ENCODE data around the gene ATF7. TPM values are rescaled to one million over a fixed set of nuclear protein-coding genes. Genes with fewer than 3 reads are reported as not detected.

The ATF7 gene
- total and polyA plus RNA-seq, 2 donors (not counting 1 experiment from before 2014, with no cell fraction given): 15.7 to 42.2 TPM

DNA sequence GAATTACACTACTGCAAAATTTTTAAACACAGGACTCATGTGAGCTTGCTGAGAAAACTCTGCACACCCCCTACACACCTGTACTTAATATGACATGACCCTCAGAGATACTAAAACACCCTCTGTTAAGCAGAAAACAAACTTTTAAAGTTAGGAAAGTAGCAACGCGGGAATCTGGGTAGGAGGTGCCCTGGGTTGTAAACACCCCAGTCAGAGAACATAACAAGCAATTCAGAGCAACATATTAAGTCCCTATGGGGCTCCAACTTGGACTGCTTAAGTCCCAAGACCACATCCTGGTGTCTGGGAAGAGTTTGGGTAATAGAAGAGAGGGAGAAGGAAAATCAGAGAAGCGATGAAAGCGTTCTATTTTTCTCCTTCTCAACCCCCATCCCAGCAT is 1.2 kb downstream of the ATF7 start:
- Histone ChIP-seq H3K9me3 (ENCODE audit: control extremely low read depth in 1 of 3, control insufficient read depth in 2 of 3, insufficient read depth in 1 of 3, low read length in 2 of 3) (no peaks in the 10 kb centered on the region), H4K20me1 (ENCODE audit: control insufficient read depth, insufficient read depth, low read length, poor library complexity, severe bottlenecking) (no peaks in the 10 kb centered on the region), H3K27ac (ENCODE audit: low read length in 2 of 2) (peak overlapping the region in 1 of 2 donors; percentile 88), H3K36me3 (replicated peaks in 1 of 2; ENCODE audit: control extremely low read depth in 1 of 2, control insufficient read depth in 1 of 2, extremely low read depth in 1 of 2, insufficient read depth in 2 of 2, low read length in 1 of 2) (no peaks in the 10 kb centered on the region), H3K27me3 (replicated peaks in 1 of 4; ENCODE audit: control extremely low read depth in 1 of 4, control insufficient read depth in 3 of 4, insufficient read depth in 4 of 4, low read length in 3 of 4) (no peaks in the 10 kb centered on the region), H3K4me1 (ENCODE audit: control insufficient read depth in 2 of 2, insufficient read depth in 2 of 2, low read length in 2 of 2) (peaks cover 24 to 29% of the 10 kb centered on the region in 2 donors), H2AFZ (ENCODE audit: insufficient read depth, low read depth, low read length, poor library complexity, severe bottlenecking) (peak overlapping the region; percentile 87), H3K79me2 (ENCODE audit: control insufficient read depth, insufficient read depth, low read length) (peaks cover 49% of the 10 kb centered on the region), H3K4me2 (replicated peaks; ENCODE audit: low read depth, low read length, poor library complexity, severe bottlenecking) (peak overlapping the region; percentile 83), H3K9ac (ENCODE audit: low read length) (peak overlapping the region; percentile 79), H3K4me3 (ENCODE audit: control extremely low read depth in 1 of 5, extremely low read depth in 1 of 5, insufficient read depth in 1 of 5, low read depth in 2 of 5, low read length in 4 of 5) (peak overlapping the region; percentile 60 to 91 (median 74))
- Mint-ChIP-seq H3K4me1 (peaks cover 49% of the 10 kb centered on the region), H3K27ac (peak overlapping the region; percentile 65), H3K9me3 (ENCODE audit: insufficient read depth) (no peaks in the 10 kb centered on the region), H3K27me3 (no peaks in the 10 kb centered on the region), H3K4me3 (peak overlapping the region; percentile 91)
- CTCF ChIA-PET: interaction anchor here (1.4 to 3.3 kb wide), 3 partner anchors 13 to 119 kb away, joined by 3 to 13 read pairs (median 3); partner anchors contain the start of gene ATP5MC2
- ATAC-seq (ENCODE audit: low read depth) (no peak), DNase-seq (no peak)
- WGBS (ENCODE audit: insufficient coverage): no CpG with 5 or more reads among the region's 4 CpGs
- intact Hi-C loops (cut with micrococcal nuclease): loop anchor here (5.0 to 10.0 kb wide), 2 partner anchors 300 to 328 kb away; partner anchors contain the start of genes AAAS, MYG1 and PFDN5
- POLR2A ChIA-PET: no interaction called here
- TF ChIP-seq, protein P1, sequence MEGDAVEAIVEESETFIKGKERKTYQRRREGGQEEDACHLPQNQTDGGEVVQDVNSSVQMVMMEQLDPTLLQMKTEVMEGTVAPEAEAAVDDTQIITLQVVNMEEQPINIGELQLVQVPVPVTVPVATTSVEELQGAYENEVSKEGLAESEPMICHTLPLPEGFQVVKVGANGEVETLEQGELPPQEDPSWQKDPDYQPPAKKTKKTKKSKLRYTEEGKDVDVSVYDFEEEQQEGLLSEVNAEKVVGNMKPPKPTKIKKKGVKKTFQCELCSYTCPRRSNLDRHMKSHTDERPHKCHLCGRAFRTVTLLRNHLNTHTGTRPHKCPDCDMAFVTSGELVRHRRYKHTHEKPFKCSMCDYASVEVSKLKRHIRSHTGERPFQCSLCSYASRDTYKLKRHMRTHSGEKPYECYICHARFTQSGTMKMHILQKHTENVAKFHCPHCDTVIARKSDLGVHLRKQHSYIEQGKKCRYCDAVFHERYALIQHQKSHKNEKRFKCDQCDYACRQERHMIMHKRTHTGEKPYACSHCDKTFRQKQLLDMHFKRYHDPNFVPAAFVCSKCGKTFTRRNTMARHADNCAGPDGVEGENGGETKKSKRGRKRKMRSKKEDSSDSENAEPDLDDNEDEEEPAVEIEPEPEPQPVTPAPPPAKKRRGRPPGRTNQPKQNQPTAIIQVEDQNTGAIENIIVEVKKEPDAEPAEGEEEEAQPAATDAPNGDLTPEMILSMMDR (IDR thresholded peaks at IDR 0.05): no peak
- no peak for TF ChIP-seq EZH2 (IDR thresholded peaks at IDR 0.05; ENCODE audit: borderline replicate concordance, insufficient read depth, low read depth, low read length, poor library complexity, severe bottlenecking)

DNA sequence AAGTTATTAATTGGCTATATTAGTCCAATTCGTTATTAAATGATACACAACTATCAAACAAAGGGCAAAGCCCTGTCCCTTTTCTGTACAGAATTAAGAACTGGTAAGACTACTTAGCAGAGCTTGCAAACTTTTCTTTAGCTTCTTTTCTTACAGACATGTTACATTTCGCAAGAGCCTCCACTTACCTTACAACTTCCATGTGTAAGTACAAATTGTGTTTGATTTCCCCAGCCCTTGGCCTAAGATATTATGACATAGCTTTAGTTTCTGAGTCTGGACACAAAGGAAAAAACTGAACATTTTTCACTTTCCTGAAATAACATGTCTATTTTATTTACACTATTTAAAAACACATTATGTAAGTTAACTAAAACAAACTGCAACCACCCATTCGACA is 1.7 kb downstream of the ATF7 start:
- ChIA-PET POLR2A (interaction anchor here (0.9 kb wide), 1 partner anchor 9 kb away, joined by 3 read pairs; no protein-coding TSS in a partner anchor), CTCF (interaction anchor here (1.4 kb wide), 2 partner anchors 13 to 120 kb away, joined by 3 read pairs; no protein-coding TSS in a partner anchor)
- Histone ChIP-seq H3K9me3 (ENCODE audit: control extremely low read depth in 1 of 3, control insufficient read depth in 2 of 3, insufficient read depth in 1 of 3, low read length in 2 of 3) (no peaks in the 10 kb centered on the region), H2AFZ (ENCODE audit: insufficient read depth, low read depth, low read length, poor library complexity, severe bottlenecking) (no peak overlapping the region), H3K36me3 (replicated peaks in 1 of 2; ENCODE audit: control extremely low read depth in 1 of 2, control insufficient read depth in 1 of 2, extremely low read depth in 1 of 2, insufficient read depth in 2 of 2, low read length in 1 of 2) (no peaks in the 10 kb centered on the region), H3K79me2 (ENCODE audit: control insufficient read depth, insufficient read depth, low read length) (peaks cover 54% of the 10 kb centered on the region), H3K27ac (ENCODE audit: low read length in 2 of 2) (peak overlapping the region in 1 of 2 donors; percentile 20), H3K4me3 (ENCODE audit: control extremely low read depth in 1 of 5, extremely low read depth in 1 of 5, insufficient read depth in 1 of 5, low read depth in 2 of 5, low read length in 4 of 5) (peak overlapping the region in 1 of 5 experiments; percentile 74), H3K4me1 (ENCODE audit: control insufficient read depth in 2 of 2, insufficient read depth in 2 of 2, low read length in 2 of 2) (peaks cover 26 to 30% of the 10 kb centered on the region in 2 donors), H4K20me1 (ENCODE audit: control insufficient read depth, insufficient read depth, low read length, poor library complexity, severe bottlenecking) (no peaks in the 10 kb centered on the region), H3K4me2 (replicated peaks; ENCODE audit: low read depth, low read length, poor library complexity, severe bottlenecking) (peak overlapping the region; percentile 83), H3K9ac (ENCODE audit: low read length) (peak overlapping the region; percentile 79), H3K27me3 (replicated peaks in 1 of 4; ENCODE audit: control extremely low read depth in 1 of 4, control insufficient read depth in 3 of 4, insufficient read depth in 4 of 4, low read length in 3 of 4) (no peaks in the 10 kb centered on the region)
- no peak for ATAC-seq (ENCODE audit: low read depth)
- TF ChIP-seq EZH2 (IDR thresholded peaks at IDR 0.05; ENCODE audit: borderline replicate concordance, insufficient read depth, low read depth, low read length, poor library complexity, severe bottlenecking): no peak
- TF ChIP-seq, protein P1 (IDR thresholded peaks at IDR 0.05): no peak
- intact Hi-C loops (cut with micrococcal nuclease): loop anchor here (10.0 kb wide), 1 partner anchor 300 kb away; the partner anchor contains the start of gene AAAS
- peak overlapping the region; percentile 65 for H3K27ac Mint-ChIP-seq
- WGBS (ENCODE audit: insufficient coverage): no CpG with 5 or more reads among the region's 3 CpGs
- DNase-seq: no peak
- H3K27me3 Mint-ChIP-seq: no peaks in the 10 kb centered on the region
- H3K9me3 Mint-ChIP-seq (ENCODE audit: insufficient read depth): no peaks in the 10 kb centered on the region
- peak overlapping the region; percentile 91 for H3K4me3 Mint-ChIP-seq
- H3K4me1 Mint-ChIP-seq: peaks cover 49% of the 10 kb centered on the region

Measured in B cell (primary cell).